WTC11 (cell line): Measurements from ENCODE around the gene TRNT1. TPM values are rescaled to one million over a fixed set of nuclear protein-coding genes. Genes with fewer than 3 reads are reported as not detected.

ENCODE experiments used
- ATAC-seq: fragments of 200-7000 bp; cut with Tn5 transposase; 2 replicates; pipeline ENCODE4 v1.10.0; 2021; ENCODE audit warnings: mild to moderate bottlenecking, moderate library complexity
- CTCF ChIA-PET: fragments of 300-600 bp; sonication (Branson Sonifier 250); formaldehyde crosslinking; loops from one replicate; lab custom pipeline; 2021; ENCODE audit warnings: antibody characterized with exemption; lab: Charles Lee
- POLR2A ChIA-PET: fragments of 350-600 bp; sonication (Branson Sonifier 250); formaldehyde crosslinking; loops from one replicate; lab custom pipeline; 2021; ENCODE audit warnings: antibody characterized with exemption; lab: Charles Lee
- DNase-seq: peaks from one replicate; pipeline ENCODE4 v3.0.0; 2021; ENCODE audit warnings: low spot score
- H3K27ac Mint-ChIP-seq: 2 replicates; pipeline ENCODE4 v1.8.0; 2021; ENCODE audit warnings: mixed read lengths
- H3K27me3 Mint-ChIP-seq: 2 replicates; pipeline ENCODE4 v1.8.0; 2021; ENCODE audit warnings: low read depth, mild to moderate bottlenecking, moderate library complexity, mixed read lengths
- H3K36me3 Mint-ChIP-seq: 2 replicates; pipeline ENCODE4 v1.8.0; 2021; ENCODE audit warnings: mixed read lengths
- H3K4me1 Mint-ChIP-seq: 2 replicates; pipeline ENCODE4 v1.8.0; 2022; ENCODE audit warnings: mixed read lengths
- H3K4me3 Mint-ChIP-seq: 2 replicates; pipeline ENCODE4 v1.8.0; 2021; ENCODE audit warnings: mild to moderate bottlenecking, moderate library complexity, mixed read lengths
- H3K9me3 Mint-ChIP-seq: 2 replicates; pipeline ENCODE4 v1.8.0; 2021; ENCODE audit warnings: mixed read lengths
- ATF2 ChIP-seq: sonication (generic); formaldehyde crosslinking; IDR thresholded peaks from 2 replicates; pipeline ENCODE4 v1.8.1; 2022; ENCODE audit warnings: low read depth, missing genetic modification reagents, borderline replicate concordance
- CDX4 ChIP-seq: fragments of 250-450 bp; sonication (Bioruptor Pico); IDR thresholded peaks from 2 replicates; pipeline ENCODE4 v1.9.0; 2021; ENCODE audit warnings: moderate library complexity, mild to moderate bottlenecking, inconsistent platforms, borderline replicate concordance
- CREM ChIP-seq: sonication (generic); formaldehyde crosslinking; IDR thresholded peaks from 2 replicates; pipeline ENCODE4 v1.8.1; 2022; ENCODE audit warnings: mild to moderate bottlenecking, missing genetic modification reagents, moderate library complexity
- E2F1 ChIP-seq: sonication (generic); formaldehyde crosslinking; IDR thresholded peaks from 2 replicates; pipeline ENCODE4 v1.8.0; 2022; ENCODE audit warnings: mild to moderate bottlenecking, missing genetic modification reagents
- GRHL2 ChIP-seq: fragments of 250-450 bp; sonication (Bioruptor Pico); IDR thresholded peaks from 2 replicates; pipeline ENCODE4 v1.8.0; 2022; ENCODE audit warnings: mild to moderate bottlenecking, moderate library complexity; ENCODE audit not compliant: insufficient replicate concordance, severe bottlenecking
- IRF1 ChIP-seq: sonication (generic); formaldehyde crosslinking; IDR thresholded peaks from 2 replicates; pipeline ENCODE4 v1.8.0; 2023; ENCODE audit warnings: missing genetic modification reagents
- KAT7 ChIP-seq: sonication (generic); formaldehyde crosslinking; IDR thresholded peaks from 2 replicates; pipeline ENCODE4 v1.8.1; 2023; ENCODE audit warnings: missing genetic modification reagents, mild to moderate bottlenecking, borderline replicate concordance
- NFYB ChIP-seq: sonication (generic); formaldehyde crosslinking; conservative IDR thresholded peaks from 2 replicates; pipeline ENCODE4 v1.8.0; 2022; ENCODE audit warnings: low read depth, missing genetic modification reagents
- NR3C1 ChIP-seq: sonication (generic); formaldehyde crosslinking; conservative IDR thresholded peaks from 2 replicates; pipeline ENCODE4 v1.8.1; 2023; ENCODE audit warnings: low read depth, mild to moderate bottlenecking, missing genetic modification reagents
- RELA ChIP-seq: sonication (generic); formaldehyde crosslinking; IDR thresholded peaks from 2 replicates; pipeline ENCODE4 v1.8.1; 2022; ENCODE audit warnings: missing genetic modification reagents, mild to moderate bottlenecking, borderline replicate concordance
- USF2 ChIP-seq: sonication (generic); formaldehyde crosslinking; IDR thresholded peaks from 2 replicates; pipeline ENCODE4 v1.8.1; 2023; ENCODE audit warnings: mild to moderate bottlenecking, missing genetic modification reagents, moderate library complexity
- ZBTB43 ChIP-seq: sonication (generic); formaldehyde crosslinking; IDR thresholded peaks from 2 replicates; pipeline ENCODE4 v1.8.1; 2023; ENCODE audit warnings: mild to moderate bottlenecking, missing genetic modification reagents
- ZNF232 ChIP-seq: sonication (generic); formaldehyde crosslinking; IDR thresholded peaks from 2 replicates; pipeline ENCODE4 v1.8.0; 2022; ENCODE audit warnings: mild to moderate bottlenecking, missing genetic modification reagents
- ZNF396 ChIP-seq: fragments of 250-450 bp; sonication (Bioruptor Pico); IDR thresholded peaks from 2 replicates; pipeline ENCODE4 v1.8.0; 2021; ENCODE audit warnings: mild to moderate bottlenecking, moderate library complexity, borderline replicate concordance
- ZNF512 ChIP-seq: sonication (generic); formaldehyde crosslinking; IDR thresholded peaks from 2 replicates; pipeline ENCODE4 v1.8.1; 2022; ENCODE audit warnings: missing genetic modification reagents, borderline replicate concordance
- total RNA-seq: library from RNA; stranded (reverse); gene quantifications from 3 replicates; pipeline ENCODE4 v1.2.3, GENCODE V29; 2021

Gene TRNT1
- total RNA-seq, 1 experiment from 2014 or later = 18.8 TPM

- TF ChIP-seq ATF2 (CRISPR knock-in tag) = no peak
- no peak for TF ChIP-seq IRF1
- TF ChIP-seq CDX4 (CRISPR knock-in tag) = no peak
- no peak for TF ChIP-seq ZNF512 (CRISPR knock-in tag)
- no peak for TF ChIP-seq ZNF232
- no peak for TF ChIP-seq CREM (CRISPR knock-in tag)
- TF ChIP-seq RELA (CRISPR knock-in tag) = no peak
- no peak for TF ChIP-seq KAT7 (CRISPR knock-in tag)
- TF ChIP-seq ZBTB43 = no peak
- TF ChIP-seq NR3C1 (CRISPR knock-in tag) = no peak
- no peak for TF ChIP-seq NFYB
- TF ChIP-seq GRHL2 (CRISPR knock-in tag) = no peak
- TF ChIP-seq USF2 (CRISPR knock-in tag) = no peak
- TF ChIP-seq, all 79 proteins: peak for 0
- Mint-ChIP-seq H3K4me3 (no peak overlapping the region), H3K27ac (no peak overlapping the region), H3K27me3 (no peaks in the 10 kb centered on the region), H3K36me3 (peaks cover 35% of the 10 kb centered on the region), H3K9me3 (no peaks in the 10 kb centered on the region), H3K4me1 (no peaks in the 10 kb centered on the region)
- no peak for DNase-seq
- ATAC-seq = no peak
- ChIA-PET POLR2A (no interaction called here), CTCF (no interaction called here)
These were observed 28.3 kb downstream of the TRNT1 start for GRCh38 chr3:3154879-3155610.

GRCh38 chr3:3157484-3157883 is 30.7 kb downstream of the TRNT1 start:
- H3K9me3 Mint-ChIP-seq = no peaks in the 10 kb centered on the region
- H3K27ac Mint-ChIP-seq = no peak overlapping the region
- ATAC-seq = no peak
- TF ChIP-seq ZNF396 (CRISPR knock-in tag) (no peak), E2F1 (no peak)
- TF ChIP-seq, all 79 proteins: peak for 0
- Mint-ChIP-seq H3K4me3 (no peak overlapping the region), H3K36me3 (peaks cover 26% of the 10 kb centered on the region), H3K27me3 (no peaks in the 10 kb centered on the region), H3K4me1 (no peaks in the 10 kb centered on the region)
- ChIA-PET POLR2A (no interaction called here), CTCF (no interaction called here)
- no peak for DNase-seq
